Measurements from ENCODE around the gene TTC16.
"Not testable (repeated sequence)": the region's sequence is repeated elsewhere in the genome, so short reads cannot be mapped to it uniquely, and the experiment has no call there.

TTC16 gene

GRCh38 chr9:127778280-127779135 lies 62.6 kb downstream of the TTC16 start, which contains the start of gene SH2D3C:
Gene SH2D3C (minus strand): TSS chr9:127778666. CDS start chr9:127778627, 39 bp downstream.
- POLR2A ChIA-PET (ENCODE audit: low non-redundant PET) = interaction anchor here (0.6 kb wide), 1 partner anchor 1232 kb away, joined by 5 read pairs; no protein-coding TSS in a partner anchor
- TF ChIP-seq CTCF (conservative IDR thresholded peaks at IDR 0.05; ENCODE audit: low read depth) = no peak
- DNase-seq (ENCODE audit: low spot score) = no peak
- H3K27ac ChIP-seq = peak within 1 kb of the TSS; percentile 55
- CTCF ChIA-PET = interaction anchor here (1.6 kb wide), 1 partner anchor 44 kb away, joined by 11 read pairs; the partner anchor contains the start of gene TOR2A

- ChIA-PET CTCF (interaction anchor here (1.6 kb wide), 1 partner anchor 45 kb away, joined by 11 read pairs; the partner anchor contains the start of gene TOR2A), POLR2A (ENCODE audit: low non-redundant PET) (interaction anchor here (0.6 kb wide), 1 partner anchor 1231 kb away, joined by 5 read pairs; no protein-coding TSS in a partner anchor)
- H3K27ac ChIP-seq = peak overlapping the region; percentile 55
- no peak for TF ChIP-seq CTCF (conservative IDR thresholded peaks at IDR 0.05; ENCODE audit: low read depth)
- no peak for DNase-seq (ENCODE audit: low spot score)
Observed at GRCh38 chr9:127779136-127779981, 63.5 kb downstream of the TTC16 start.

- CTCF ChIA-PET = interaction anchor here (0.6 kb wide), 3 partner anchors 9 to 300 kb away, joined by 3 to 4 read pairs (median 3); no protein-coding TSS in a partner anchor
- no peak for TF ChIP-seq CTCF (conservative IDR thresholded peaks at IDR 0.05; ENCODE audit: low read depth)
- H3K27ac ChIP-seq = peak overlapping the region; percentile 55
- POLR2A ChIA-PET (ENCODE audit: low non-redundant PET) = interaction anchor here (1.1 kb wide), 1 partner anchor 9 kb away, joined by 3 read pairs; no protein-coding TSS in a partner anchor
- DNase-seq (ENCODE audit: low spot score) = no peak
Observed at GRCh38 chr9:127780126-127780885, 64.4 kb downstream of the TTC16 start.

- peak overlapping the region; percentile 60 for H3K27ac ChIP-seq
- DNase-seq (ENCODE audit: low spot score) = not testable (repeated sequence)
- ChIA-PET CTCF (interaction anchor here (0.6 kb wide), 2 partner anchors 10 to 65 kb away, joined by 3 to 4 read pairs; no protein-coding TSS in a partner anchor), POLR2A (ENCODE audit: low non-redundant PET) (interaction anchor here (1.1 kb wide), 1 partner anchor 9 kb away, joined by 3 read pairs; no protein-coding TSS in a partner anchor)
Observed at GRCh38 chr9:127780909-127781308, 65.0 kb downstream of the TTC16 start.
